Heart left ventricle (tissue), 13 donors: ENCODE measurements around the gene ANLN.

Source experiments
- POLR2A ChIP-seq, 2 donors: fragments of 450-650 bp; IDR thresholded peaks; one replicate each; pipeline ENCODE4 v1.6.1; 2017; ENCODE audit warnings: antibody characterized with exemption in 2 of 2, mild to moderate bottlenecking in 2 of 2, moderate library complexity in 2 of 2
- TF ChIP-seq, protein P1 (sequence below), 12 donors: fragments of 200-600 bp; sonication (generic) in 4 of 12; IDR thresholded peaks; one replicate each; pipeline versions ENCODE4 v1.5.0 to v1.8.0; 2018 to 2022; ENCODE audit warnings: antibody characterized with exemption in 12 of 12, mild to moderate bottlenecking in 5 of 12
- donor health status: ischemic (EF 13 %, LVEDD 7.1; RV severe dilation, severe dysfunction).
- donor health status: DM: no; HTN: yes; CAD: no.
- donor health status: DM: no; HTN: no; CAD: no.
- donor health status: ischemic (EF 25% LVEDD 6.9; RV normal size, moderate dysfunction).
- donor health status: ischemic (EF 25% LVEDD 5.7; RV mildly dilated, moderate dysfunction).
- donor health status: ischemic (EF 35%, LVEDD 5.7; RV mildly dilated, moderate dysfunction).
- donor health status: nonischemic (EF 11% LVEDD 7.7; RV severe dilation, severe dysfunction).
- donor health status: DM: yes; HTN: yes; CAD: no.
- donor health status: PGD.
- donor health status: ischemic (EF 29% LVEDD 5.4; RV normal size, mild dysfunction).
- donor health status: nonischemic (EF 23%, LVEDD 6.1; RV moderate dilation, normal function).

- TF ChIP-seq, protein P1, sequence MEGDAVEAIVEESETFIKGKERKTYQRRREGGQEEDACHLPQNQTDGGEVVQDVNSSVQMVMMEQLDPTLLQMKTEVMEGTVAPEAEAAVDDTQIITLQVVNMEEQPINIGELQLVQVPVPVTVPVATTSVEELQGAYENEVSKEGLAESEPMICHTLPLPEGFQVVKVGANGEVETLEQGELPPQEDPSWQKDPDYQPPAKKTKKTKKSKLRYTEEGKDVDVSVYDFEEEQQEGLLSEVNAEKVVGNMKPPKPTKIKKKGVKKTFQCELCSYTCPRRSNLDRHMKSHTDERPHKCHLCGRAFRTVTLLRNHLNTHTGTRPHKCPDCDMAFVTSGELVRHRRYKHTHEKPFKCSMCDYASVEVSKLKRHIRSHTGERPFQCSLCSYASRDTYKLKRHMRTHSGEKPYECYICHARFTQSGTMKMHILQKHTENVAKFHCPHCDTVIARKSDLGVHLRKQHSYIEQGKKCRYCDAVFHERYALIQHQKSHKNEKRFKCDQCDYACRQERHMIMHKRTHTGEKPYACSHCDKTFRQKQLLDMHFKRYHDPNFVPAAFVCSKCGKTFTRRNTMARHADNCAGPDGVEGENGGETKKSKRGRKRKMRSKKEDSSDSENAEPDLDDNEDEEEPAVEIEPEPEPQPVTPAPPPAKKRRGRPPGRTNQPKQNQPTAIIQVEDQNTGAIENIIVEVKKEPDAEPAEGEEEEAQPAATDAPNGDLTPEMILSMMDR (IDR thresholded peaks at IDR 0.05): no peak
- TF ChIP-seq POLR2A (IDR thresholded peaks at IDR 0.05): no peak
Observed at GRCh38 chr7:36358589-36358988, 31.1 kb upstream of the ANLN start.
